AG04450 (cell line): Measurements from ENCODE around the gene ADORA2B. TPM values are rescaled to one million over a fixed set of nuclear protein-coding genes. Genes with fewer than 3 reads are reported as not detected.

ENCODE experiments used
- CTCF ChIA-PET: fragments of 300-600, 350-600 bp; formaldehyde crosslinking; extraction: SDS; loops from one replicate; lab custom pipeline; 2022; ENCODE audit warnings: antibody characterized with exemption, inconsistent platforms; lab: Charles Lee
- POLR2A ChIA-PET: fragments of 350-600 bp; formaldehyde crosslinking; extraction: SDS; loops from one replicate; lab custom pipeline; 2021; ENCODE audit warnings: antibody characterized with exemption, inconsistent platforms; lab: Yijun Ruan, JAX
- DNase-seq: peaks from one replicate; pipeline ENCODE4 v3.0.0-alpha.2; 2011; ENCODE audit warnings: low read depth, low spot score
- H3K27ac ChIP-seq: one replicate; pipeline ENCODE4 v1.5.1; 2012; ENCODE audit warnings: low read depth, low read length, control low read depth
- H3K27me3 ChIP-seq: one replicate; pipeline ENCODE4 v1.6.0; 2012; ENCODE audit warnings: low read length; ENCODE audit not compliant: control insufficient read depth, insufficient read depth
- H3K4me3 ChIP-seq: 2 replicates; pipeline ENCODE4 v1.5.1; 2011; ENCODE audit warnings: mild to moderate bottlenecking, low read depth, low read length, control low read depth
- H3K9me3 ChIP-seq: 2 replicates; pipeline ENCODE4 v1.5.1; 2012; ENCODE audit warnings: low read length; ENCODE audit not compliant: control insufficient read depth, insufficient read depth
- CTCF ChIP-seq: IDR thresholded peaks from 2 replicates; pipeline ENCODE4 v1.5.1; 2011; ENCODE audit warnings: low read depth, low read length, control low read depth, inconsistent platforms
- polyA plus RNA-seq: library from polyadenylated mRNA; depleted of rRNA; stranded (reverse); fragments of >200 nt; gene quantifications from 2 replicates; pipeline ENCODE4 v1.2.3, GENCODE V29; 2011

Gene ADORA2B
- polyA plus RNA-seq, 1 experiment, result 14.8 TPM

DNA sequence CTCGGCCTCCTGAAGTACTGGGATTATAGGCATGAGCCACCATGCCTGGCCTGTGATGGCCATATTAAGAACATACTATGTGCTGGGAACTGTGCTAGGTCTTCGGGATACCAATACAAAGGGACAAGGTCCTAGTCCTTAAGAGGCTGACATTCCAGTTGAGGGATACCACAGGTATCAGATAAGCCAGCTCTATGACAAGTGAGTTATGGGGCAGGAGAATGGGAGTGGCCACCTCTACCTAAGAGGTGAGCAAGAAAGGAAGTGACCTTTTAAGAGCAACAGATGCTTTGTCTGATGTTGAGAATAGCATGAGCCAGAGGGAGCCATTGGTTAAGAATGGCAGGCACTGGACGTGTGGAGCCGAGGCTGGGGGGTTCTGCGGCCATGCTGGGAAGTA is 27.0 kb downstream of the ADORA2B start:
- Histone ChIP-seq H3K27me3 (no peaks in the 10 kb centered on the region), H3K9me3 (no peaks in the 10 kb centered on the region), H3K4me3 (no peak overlapping the region), H3K27ac (no peak overlapping the region)
- no peak for DNase-seq
- no peak for TF ChIP-seq CTCF
- CTCF ChIA-PET, result no interaction called here
- POLR2A ChIA-PET, result no interaction called here

- ChIA-PET CTCF (no interaction called here), POLR2A (no interaction called here)
- H3K27me3 ChIP-seq, result no peaks in the 10 kb centered on the region
- no peak for TF ChIP-seq CTCF
- H3K4me3 ChIP-seq, result no peak overlapping the region
- DNase-seq, result no peak
- H3K27ac ChIP-seq, result no peak overlapping the region
- no peaks in the 10 kb centered on the region for H3K9me3 ChIP-seq
Measured at GRCh38 chr17:15972497-15972951, 27.6 kb downstream of the ADORA2B start.

GRCh38 chr17:15973016-15973415 is 28.1 kb downstream of the ADORA2B start:
- TF ChIP-seq CTCF, result no peak
- DNase-seq, result no peak
- POLR2A ChIA-PET, result no interaction called here
- Histone ChIP-seq H3K4me3 (no peak overlapping the region), H3K9me3 (no peaks in the 10 kb centered on the region), H3K27ac (no peak overlapping the region), H3K27me3 (no peaks in the 10 kb centered on the region)
- CTCF ChIA-PET, result no interaction called here

DNA sequence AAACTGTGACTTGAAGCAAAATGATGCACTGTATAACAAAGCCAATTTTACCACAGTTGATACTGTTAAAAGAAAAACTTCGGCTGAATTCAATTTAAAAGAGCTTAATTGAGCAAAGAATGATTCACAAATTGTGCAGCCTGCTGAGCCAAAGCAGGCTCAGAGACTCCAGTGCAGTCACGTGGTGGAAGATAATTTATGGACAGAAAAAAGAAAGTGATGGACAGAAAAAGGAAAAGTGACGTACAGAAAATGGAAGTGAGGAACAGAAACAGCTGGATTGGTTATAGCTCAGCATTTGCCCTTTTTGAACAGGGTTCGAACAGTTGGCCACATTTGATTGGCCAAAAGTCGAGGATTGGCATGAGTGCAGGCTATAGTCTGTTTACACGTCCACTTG is 28.9 kb downstream of the ADORA2B start:
- ChIA-PET POLR2A (no interaction called here), CTCF (interaction anchor here (1.0 kb wide), 1 partner anchor 145 kb away, joined by 4 read pairs; no protein-coding TSS in a partner anchor)
- no peak for TF ChIP-seq CTCF

GRCh38 chr17:15977894-15978293 is 33.0 kb downstream of the ADORA2B start:
- H3K27ac ChIP-seq, result no peak overlapping the region
- no peak for DNase-seq
- H3K27me3 ChIP-seq, result no peaks in the 10 kb centered on the region
- H3K9me3 ChIP-seq, result no peaks in the 10 kb centered on the region
- TF ChIP-seq CTCF, result no peak
- ChIA-PET POLR2A (no interaction called here), CTCF (no interaction called here)
- H3K4me3 ChIP-seq, result no peak overlapping the region

More for the DNA sequence above, 28.9 kb downstream of the ADORA2B start:
- DNase-seq, result no peak
- no peaks in the 10 kb centered on the region for H3K9me3 ChIP-seq
- H3K4me3 ChIP-seq, result no peak overlapping the region
- H3K27ac ChIP-seq, result no peak overlapping the region
- H3K27me3 ChIP-seq, result no peaks in the 10 kb centered on the region
